Heart left ventricle (tissue), 16 donors: ENCODE results near the gene CMA1. TPM values are rescaled to one million over a fixed set of nuclear protein-coding genes. Genes with fewer than 3 reads are reported as not detected.

Experiments used
- ATAC-seq, 4 donors: fragments of 200-7000 bp; cut with Tn5 transposase; one replicate each; pipeline ENCODE4 v1.9.1; 2020 to 2022; ENCODE audit warnings: moderate library complexity in 4 of 4, mild to moderate bottlenecking in 3 of 4, moderate number of reproducible peaks in 1 of 4
- DNase-seq, 5 donors: peaks; one replicate each; pipeline ENCODE4 v3.0.0-alpha.2; 2020
- H3K27ac ChIP-seq, 12 donors: fragments of 200-600 bp; sonication (generic) in 4 of 12; one replicate each; pipeline versions ENCODE4 v1.5.0 to v1.8.0; 2016 to 2022; ENCODE audit warnings: mild to moderate bottlenecking in 2 of 12
- H3K27me3 ChIP-seq, 9 donors: fragments of 200-600 bp; sonication (generic) in 2 of 9; one replicate each; pipeline versions ENCODE4 v1.5.1 to v1.8.0; 2016 to 2022; ENCODE audit warnings: mild to moderate bottlenecking in 3 of 9
- H3K36me3 ChIP-seq, 9 donors: fragments of 200-600 bp; sonication (generic) in 2 of 9; one replicate each; pipeline versions ENCODE4 v1.5.0 to v1.8.0; 2018 to 2022; ENCODE audit warnings: mild to moderate bottlenecking in 2 of 9
- H3K4me1 ChIP-seq, 12 donors: fragments of 200-600 bp; sonication (generic) in 4 of 12; one replicate each; pipeline versions ENCODE4 v1.5.0 to v1.8.0; 2016 to 2022; ENCODE audit warnings: mild to moderate bottlenecking in 3 of 12
- H3K4me3 ChIP-seq, 12 donors: fragments of 200-600 bp; sonication (generic) in 4 of 12; one replicate each; pipeline versions ENCODE4 v1.5.0 to v1.8.0; 2017 to 2022; ENCODE audit warnings: mild to moderate bottlenecking in 9 of 12, moderate library complexity in 4 of 12
- H3K9me3 ChIP-seq, 12 donors: fragments of 200-600 bp; sonication (generic) in 4 of 12; one replicate each; pipeline versions ENCODE4 v1.5.0 to v1.8.0; 2016 to 2022; ENCODE audit warnings: mild to moderate bottlenecking in 1 of 12
- POLR2A ChIP-seq, 2 donors: fragments of 450-650 bp; IDR thresholded peaks; one replicate each; pipeline ENCODE4 v1.6.1; 2017; ENCODE audit warnings: antibody characterized with exemption in 2 of 2, mild to moderate bottlenecking in 2 of 2, moderate library complexity in 2 of 2
- WGBS, 4 donors: extraction: QIAGEN DNeasy Blood & Tissue Kit in 2 of 4; methylation state at CpG; one replicate each; pipeline versions ENCODE4 v1.1.5 to v1.1.7; 2013 to 2018; 5-methylcytosine and 5-hydroxymethylcytosine counted together
- intact Hi-C, 10 donors: fragments of 100-400 bp; cut with DNase I; formaldehyde crosslinking; loops; one replicate each; pipeline versions ENCODE4 v1.11.1 to v1.14.2; 2022
- polyA plus RNA-seq, 2 donors: library from polyadenylated mRNA; stranded (reverse); fragments of 200-250 nt; gene quantifications; one replicate each; pipeline ENCODE4 v1.2.3, GENCODE V29; 2013
- total RNA-seq, 9 donors: library from RNA; depleted of rRNA in 2 of 9; stranded (reverse); fragments of >200 nt in 2 of 9; fragmentation: NEBNext Ultra II Directional in 3 of 9; extraction: Animal tissue kit (Norgen Biotek cat#: 25700) in 3 of 9; gene quantifications; one replicate each; pipeline versions ENCODE4 v1.1.0 to v1.2.4, GENCODE V29; 2016 to 2023
- TF ChIP-seq, protein P1 (sequence below), 12 donors: fragments of 200-600 bp; sonication (generic) in 4 of 12; IDR thresholded peaks; one replicate each; pipeline versions ENCODE4 v1.5.0 to v1.8.0; 2018 to 2022; ENCODE audit warnings: antibody characterized with exemption in 12 of 12, mild to moderate bottlenecking in 5 of 12
- donor health status: ischemic (EF 13 %, LVEDD 7.1; RV severe dilation, severe dysfunction).
- donor health status: healthy with polysubstance abuse.
- donor health status: DM: no; HTN: yes; CAD: no.
- donor health status: DM: no; HTN: no; CAD: no.
- donor health status: ischemic (EF 25% LVEDD 6.9; RV normal size, moderate dysfunction).
- donor health status: ischemic (EF 25% LVEDD 5.7; RV mildly dilated, moderate dysfunction).
- donor health status: healthy.
- donor health status: DM: yes; HTN: yes; CAD: no.
- donor health status: ischemic (EF 35%, LVEDD 5.7; RV mildly dilated, moderate dysfunction).
- donor health status: nonischemic (EF 11% LVEDD 7.7; RV severe dilation, severe dysfunction).
- donor health status: DM: yes; HTN: yes; CAD: no.
- donor health status: PGD.
- donor health status: ischemic (EF 29% LVEDD 5.4; RV normal size, mild dysfunction).
- donor health status: nonischemic (EF 23%, LVEDD 6.1; RV moderate dilation, normal function).

The CMA1 gene
- total and polyA plus RNA-seq, 11 donors: 0.19 to 2.2 (median 0.52) TPM; not detected in 6

DNA sequence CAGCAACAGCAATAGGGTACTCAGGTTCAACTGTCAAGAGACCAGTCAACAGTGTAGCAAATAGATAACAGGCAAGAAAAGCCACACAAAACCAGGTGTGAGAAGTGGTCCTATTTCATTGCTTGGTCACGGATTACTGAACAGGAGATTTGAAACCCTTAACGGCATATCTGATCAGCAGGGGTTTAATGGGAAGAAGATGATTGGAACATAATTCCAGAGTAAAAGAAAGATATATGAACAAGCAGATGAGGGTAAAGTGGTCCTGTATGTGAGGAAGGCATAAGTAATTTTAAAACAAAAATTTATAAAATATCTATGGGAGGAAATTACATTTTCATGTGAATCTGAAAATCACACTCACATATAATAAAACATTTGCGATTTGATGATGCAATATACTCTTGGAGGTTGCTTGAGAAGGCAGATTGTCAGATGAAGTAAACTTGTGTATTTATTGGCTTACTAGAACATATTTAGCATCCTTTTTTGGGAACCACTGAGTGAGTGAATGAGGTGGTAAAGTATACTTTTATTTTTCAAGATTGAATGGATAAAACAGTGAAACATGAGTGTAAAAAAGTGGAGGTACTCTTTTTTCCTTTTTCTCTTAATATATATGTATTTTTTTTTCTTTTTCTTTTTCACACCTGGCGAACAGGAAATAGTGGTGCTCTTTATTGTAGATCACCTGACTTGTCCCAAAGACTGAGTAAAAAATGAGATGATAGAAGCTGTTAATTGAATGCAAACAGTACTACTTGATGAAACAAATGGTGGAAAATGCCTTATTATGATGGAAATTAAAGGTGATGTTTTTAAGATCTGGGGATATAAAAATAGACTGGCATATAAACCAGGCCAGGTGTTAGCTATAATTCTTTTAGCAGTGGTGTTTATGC lies 43.9 kb downstream of the CMA1 start:
- intact Hi-C loops: no loop called here
- H3K4me3 ChIP-seq: no peak overlapping the region
- H3K9me3 ChIP-seq: no peaks in the 10 kb centered on the region
- 63 to 78% (median 74%) methylated on average over 4 of the region's 4 CpGs for WGBS, 4 donors
- H3K4me1 ChIP-seq: peaks cover 0 to 5% (median 0%) of the 10 kb centered on the region in 12 donors
- no peak overlapping the region for H3K27ac ChIP-seq
- DNase-seq (no peak), ATAC-seq (no peak)
- H3K36me3 ChIP-seq: no peaks in the 10 kb centered on the region
- H3K27me3 ChIP-seq: no peaks in the 10 kb centered on the region
- TF ChIP-seq, protein P1, sequence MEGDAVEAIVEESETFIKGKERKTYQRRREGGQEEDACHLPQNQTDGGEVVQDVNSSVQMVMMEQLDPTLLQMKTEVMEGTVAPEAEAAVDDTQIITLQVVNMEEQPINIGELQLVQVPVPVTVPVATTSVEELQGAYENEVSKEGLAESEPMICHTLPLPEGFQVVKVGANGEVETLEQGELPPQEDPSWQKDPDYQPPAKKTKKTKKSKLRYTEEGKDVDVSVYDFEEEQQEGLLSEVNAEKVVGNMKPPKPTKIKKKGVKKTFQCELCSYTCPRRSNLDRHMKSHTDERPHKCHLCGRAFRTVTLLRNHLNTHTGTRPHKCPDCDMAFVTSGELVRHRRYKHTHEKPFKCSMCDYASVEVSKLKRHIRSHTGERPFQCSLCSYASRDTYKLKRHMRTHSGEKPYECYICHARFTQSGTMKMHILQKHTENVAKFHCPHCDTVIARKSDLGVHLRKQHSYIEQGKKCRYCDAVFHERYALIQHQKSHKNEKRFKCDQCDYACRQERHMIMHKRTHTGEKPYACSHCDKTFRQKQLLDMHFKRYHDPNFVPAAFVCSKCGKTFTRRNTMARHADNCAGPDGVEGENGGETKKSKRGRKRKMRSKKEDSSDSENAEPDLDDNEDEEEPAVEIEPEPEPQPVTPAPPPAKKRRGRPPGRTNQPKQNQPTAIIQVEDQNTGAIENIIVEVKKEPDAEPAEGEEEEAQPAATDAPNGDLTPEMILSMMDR (IDR thresholded peaks at IDR 0.05): no peak

DNA sequence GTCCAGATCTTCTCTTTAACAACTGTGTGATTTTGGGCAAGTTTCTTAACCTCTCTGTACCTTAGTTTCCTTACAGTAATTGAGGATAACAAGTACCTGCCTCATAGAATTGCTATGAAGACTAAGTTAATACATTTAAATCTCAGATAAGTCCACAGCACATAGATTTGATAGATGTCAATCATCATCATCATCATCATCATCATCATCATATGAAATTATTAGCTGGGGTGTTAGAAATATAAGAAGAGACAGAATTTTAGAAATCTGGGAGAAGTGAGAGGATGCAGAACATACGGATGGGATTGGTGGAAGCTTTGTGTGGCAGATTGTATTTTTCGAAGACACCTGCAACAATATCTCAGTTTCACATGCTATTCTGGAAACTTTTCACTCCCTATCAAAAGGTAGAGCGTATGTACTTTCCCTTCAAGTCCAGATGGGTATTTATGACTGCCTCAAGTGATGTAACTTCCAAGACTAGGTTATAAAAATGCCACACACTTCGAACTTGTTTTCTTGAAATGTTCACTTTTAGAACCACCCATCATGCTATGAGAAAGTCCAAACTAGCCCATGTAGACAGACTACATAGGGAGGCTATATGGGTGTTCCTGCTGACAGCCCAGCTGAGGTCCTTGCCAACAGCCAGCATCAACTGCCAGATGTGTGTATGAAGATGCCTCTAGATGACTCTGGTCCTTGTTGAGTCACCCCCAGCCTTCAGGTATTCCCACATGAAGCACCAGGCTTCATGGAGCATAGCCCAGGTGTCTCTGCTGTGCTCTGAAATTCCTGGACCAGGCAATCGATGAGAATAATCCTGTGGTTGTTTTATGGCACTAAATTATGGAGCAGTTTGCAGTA lies 44.8 kb downstream of the CMA1 start:
- intact Hi-C loops: no loop called here
- H3K27me3 ChIP-seq: no peaks in the 10 kb centered on the region
- no peaks in the 10 kb centered on the region for H3K9me3 ChIP-seq
- no peak overlapping the region for H3K27ac ChIP-seq
- peaks cover 0 to 7% (median 0%) of the 10 kb centered on the region in 12 donors for H3K4me1 ChIP-seq
- DNase-seq (no peak), ATAC-seq (no peak)
- H3K36me3 ChIP-seq: no peaks in the 10 kb centered on the region
- WGBS, 4 donors: 49 to 74% (median 61%) methylated on average over 3 to 5 of the region's 5 CpGs
- TF ChIP-seq POLR2A (IDR thresholded peaks at IDR 0.05): no peak
- TF ChIP-seq, protein P1 (IDR thresholded peaks at IDR 0.05): no peak
- no peak overlapping the region for H3K4me3 ChIP-seq

DNA sequence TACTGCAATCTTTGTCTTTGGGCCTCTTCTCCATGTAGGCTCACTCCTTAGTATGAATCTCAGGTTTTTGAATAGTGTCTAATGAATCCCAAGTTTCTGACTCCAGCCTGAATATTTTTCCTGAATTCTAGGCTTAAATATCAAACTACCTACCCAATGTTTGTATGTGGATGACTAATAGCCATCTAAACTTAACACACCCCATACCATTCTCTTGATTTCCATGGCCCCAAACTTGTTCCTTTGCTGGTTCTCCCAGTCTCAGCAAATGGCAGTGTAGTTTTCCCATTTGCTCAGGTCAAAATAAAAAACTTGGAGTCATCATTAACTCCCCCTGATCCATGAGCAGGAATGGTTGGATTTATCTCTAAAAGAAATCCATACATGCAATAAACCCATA lies 46.7 kb downstream of the CMA1 start:
- H3K4me3 ChIP-seq: no peak overlapping the region
- no peaks in the 10 kb centered on the region for H3K9me3 ChIP-seq
- H3K36me3 ChIP-seq: no peaks in the 10 kb centered on the region
- DNase-seq (no peak), ATAC-seq (no peak)
- TF ChIP-seq, protein P1 (IDR thresholded peaks at IDR 0.05): no peak
- no peak for TF ChIP-seq POLR2A (IDR thresholded peaks at IDR 0.05)
- H3K27me3 ChIP-seq: no peaks in the 10 kb centered on the region
- H3K4me1 ChIP-seq: peaks cover 0 to 11% (median 0%) of the 10 kb centered on the region in 12 donors
- H3K27ac ChIP-seq: no peak overlapping the region
- intact Hi-C loops: no loop called here

DNA sequence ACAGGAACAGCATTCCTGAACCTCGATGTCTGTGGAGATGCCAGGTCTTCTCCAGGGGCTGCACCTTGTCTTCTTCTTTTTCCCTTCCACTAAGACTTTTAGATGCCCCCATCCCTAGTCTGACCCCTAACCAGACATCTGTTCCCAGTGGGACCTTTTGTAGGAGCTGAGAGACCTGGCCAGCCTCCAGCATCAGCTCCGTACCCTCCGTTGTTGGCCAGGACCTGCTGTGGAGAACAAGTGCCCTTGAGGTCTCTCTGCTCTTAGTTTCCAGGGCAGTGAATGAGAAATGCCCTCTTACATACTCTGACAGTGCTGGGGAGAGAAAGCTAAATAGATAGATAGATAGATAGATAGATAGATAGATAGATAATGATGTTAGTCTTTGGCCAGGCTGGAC lies 48.7 kb downstream of the CMA1 start:
- no peak for DNase-seq
- H3K36me3 ChIP-seq: no peaks in the 10 kb centered on the region
- no peaks in the 10 kb centered on the region for H3K27me3 ChIP-seq
- H3K9me3 ChIP-seq: no peaks in the 10 kb centered on the region
- intact Hi-C loops: no loop called here
- 39 to 54% (median 41%) methylated on average over 3 of the region's 3 CpGs for WGBS, 4 donors
- no peak overlapping the region for H3K4me3 ChIP-seq
- H3K4me1 ChIP-seq: peaks cover 0 to 11% (median 0%) of the 10 kb centered on the region in 12 donors
- no peak for ATAC-seq
- H3K27ac ChIP-seq: no peak overlapping the region
- TF ChIP-seq, protein P1 (IDR thresholded peaks at IDR 0.05): no peak
- no peak for TF ChIP-seq POLR2A (IDR thresholded peaks at IDR 0.05)
